PC-3 (cell line): Measurements from ENCODE around the gene FARS2.

ENCODE experiments used
- EZH2phosphoT487 ChIP-seq: fragments of 300-600 bp; sonication (generic); IDR thresholded peaks from 2 replicates; pipeline ENCODE4 v1.6.1; 2018; ENCODE audit warnings: mild to moderate bottlenecking, antibody characterized with exemption, low read length, borderline replicate concordance
- TF ChIP-seq, protein P1 (sequence below): fragments of 300-600 bp; sonication (generic); conservative IDR thresholded peaks from 2 replicates; pipeline ENCODE4 v1.5.1; 2017; ENCODE audit warnings: antibody characterized with exemption, low read depth, mild to moderate bottlenecking, low read length

DNA sequence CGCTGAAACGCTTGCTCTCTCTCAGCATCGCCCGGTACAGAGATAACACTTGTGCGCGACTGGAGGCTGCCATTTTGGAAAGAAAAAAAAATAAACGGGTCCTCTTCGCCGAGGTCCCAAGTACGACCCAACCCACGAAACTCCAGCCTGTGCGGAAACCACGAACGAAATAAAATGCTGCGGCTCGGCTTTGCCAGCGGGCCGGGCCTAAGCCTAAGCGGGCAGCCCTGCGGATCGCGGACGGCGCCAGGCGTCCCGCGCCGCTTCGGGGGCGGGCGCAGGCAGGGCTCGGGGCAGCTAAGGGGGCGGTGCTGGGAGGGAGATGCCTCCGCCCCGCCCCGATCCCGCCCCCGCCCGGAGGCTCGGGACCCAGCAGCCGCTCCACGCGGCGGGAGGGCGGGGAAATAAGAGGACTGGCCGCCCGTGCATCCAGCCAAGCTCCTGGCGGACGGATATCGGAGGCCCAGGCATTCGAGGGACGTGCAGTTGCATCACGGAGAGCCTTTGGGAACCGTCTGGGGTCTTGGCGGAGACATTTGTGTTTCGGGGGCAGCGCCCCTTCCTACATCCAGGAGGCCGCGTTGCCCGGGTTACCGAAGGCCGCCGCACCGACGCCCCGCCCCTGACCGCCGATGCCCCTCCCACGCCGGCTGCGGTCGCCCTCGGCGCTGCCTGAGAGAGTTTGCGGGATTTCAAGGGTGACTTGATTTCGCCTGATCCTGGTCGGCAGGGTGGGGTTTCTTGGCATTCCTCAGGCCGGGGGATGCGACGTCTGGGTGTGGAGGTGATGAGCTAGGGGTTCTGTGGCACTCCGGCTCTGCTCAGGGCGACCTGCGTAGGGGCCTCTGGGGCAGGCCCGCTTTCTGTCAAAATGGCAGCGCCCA is at the start of gene FARS2, which contains the start of gene LYRM4:
- TF ChIP-seq, protein P1, sequence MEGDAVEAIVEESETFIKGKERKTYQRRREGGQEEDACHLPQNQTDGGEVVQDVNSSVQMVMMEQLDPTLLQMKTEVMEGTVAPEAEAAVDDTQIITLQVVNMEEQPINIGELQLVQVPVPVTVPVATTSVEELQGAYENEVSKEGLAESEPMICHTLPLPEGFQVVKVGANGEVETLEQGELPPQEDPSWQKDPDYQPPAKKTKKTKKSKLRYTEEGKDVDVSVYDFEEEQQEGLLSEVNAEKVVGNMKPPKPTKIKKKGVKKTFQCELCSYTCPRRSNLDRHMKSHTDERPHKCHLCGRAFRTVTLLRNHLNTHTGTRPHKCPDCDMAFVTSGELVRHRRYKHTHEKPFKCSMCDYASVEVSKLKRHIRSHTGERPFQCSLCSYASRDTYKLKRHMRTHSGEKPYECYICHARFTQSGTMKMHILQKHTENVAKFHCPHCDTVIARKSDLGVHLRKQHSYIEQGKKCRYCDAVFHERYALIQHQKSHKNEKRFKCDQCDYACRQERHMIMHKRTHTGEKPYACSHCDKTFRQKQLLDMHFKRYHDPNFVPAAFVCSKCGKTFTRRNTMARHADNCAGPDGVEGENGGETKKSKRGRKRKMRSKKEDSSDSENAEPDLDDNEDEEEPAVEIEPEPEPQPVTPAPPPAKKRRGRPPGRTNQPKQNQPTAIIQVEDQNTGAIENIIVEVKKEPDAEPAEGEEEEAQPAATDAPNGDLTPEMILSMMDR = no peak
- no peak for TF ChIP-seq EZH2phosphoT487
